ENCODE results near the gene PTPRN.
"Not testable (repeated sequence)": the region's sequence is repeated elsewhere in the genome, so short reads cannot be mapped to it uniquely, and the experiment has no call there.

The PTPRN gene

GRCh38 chr2:219309278-219309677 is at the start of gene PTPRN:
Gene PTPRN, minus strand, starts transcription at chr2:219309401. Its CDS starts 69 bp downstream, at chr2:219309332.
- peak; percentile 76 for DNase-seq

GRCh38 chr2:219358170-219359075 is 49.2 kb upstream of the PTPRN start:
- DNase-seq: no peak

- DNase-seq: no peak
Measured at GRCh38 chr2:219356834-219357233, 47.6 kb upstream of the PTPRN start.

GRCh38 chr2:219354582-219354981 is 45.4 kb upstream of the PTPRN start:
- DNase-seq: no peak

- no peak for DNase-seq
Measured at GRCh38 chr2:219353129-219353528, 43.9 kb upstream of the PTPRN start.

- DNase-seq: peak; percentile 29
Measured at GRCh38 chr2:219352448-219353023, 43.3 kb upstream of the PTPRN start.

- no peak for DNase-seq
Measured at GRCh38 chr2:219350710-219351221, 41.6 kb upstream of the PTPRN start.

GRCh38 chr2:219350215-219350614 is 41.0 kb upstream of the PTPRN start:
- DNase-seq: no peak

GRCh38 chr2:219344751-219345430 is 35.7 kb upstream of the PTPRN start:
- peak; percentile 95 for DNase-seq

GRCh38 chr2:219335373-219335786 is 26.2 kb upstream of the PTPRN start:
- DNase-seq: no peak

GRCh38 chr2:219334076-219334475 is 24.9 kb upstream of the PTPRN start:
- DNase-seq: no peak

- no peak for DNase-seq
Measured at GRCh38 chr2:219332542-219332941, 23.3 kb upstream of the PTPRN start, which contains the start of gene RESP18. Gene RESP18, minus strand, starts transcription at chr2:219332744.

GRCh38 chr2:219331560-219332213 is 22.5 kb upstream of the PTPRN start:
- DNase-seq: no peak

- DNase-seq: peak; percentile 87
Measured at GRCh38 chr2:219327719-219328118, 18.5 kb upstream of the PTPRN start.

- DNase-seq: no peak
Measured at GRCh38 chr2:219325657-219326315, 16.6 kb upstream of the PTPRN start.

GRCh38 chr2:219325136-219325535 is 15.9 kb upstream of the PTPRN start:
- no peak for DNase-seq

- no peak for DNase-seq
Measured at GRCh38 chr2:219323434-219323833, 14.2 kb upstream of the PTPRN start.

GRCh38 chr2:219314804-219315468 is 5.7 kb upstream of the PTPRN start:
- DNase-seq: no peak

GRCh38 chr2:219312683-219313263 is 3.6 kb upstream of the PTPRN start:
- not testable (repeated sequence) for DNase-seq

- DNase-seq: no peak
Measured at GRCh38 chr2:219308142-219309101, 779 bp downstream of the PTPRN start.

Measured in NCI-H2171 treated with DMSO at 0.1 percent for 48 hours (cell line).